A673 (cell line): ENCODE data around the gene GATAD2A.

Experiments
- EZH2 ChIP-seq: fragments of 200-600 bp; sonication (generic); IDR thresholded peaks from 2 replicates; pipeline ENCODE4 v1.6.1; 2017; ENCODE audit warnings: borderline replicate concordance, low read depth, mild to moderate bottlenecking, mixed read lengths, antibody characterized with exemption, low read length; ENCODE audit not compliant: poor library complexity, severe bottlenecking
- TF ChIP-seq, protein P1 (sequence below): fragments of 300-800, 200-600 bp; sonication (generic); conservative IDR thresholded peaks from 2 replicates; pipeline ENCODE4 v1.5.1; 2017; ENCODE audit warnings: low read depth, mild to moderate bottlenecking, antibody characterized with exemption, low read length, moderate library complexity, mixed read lengths

DNA sequence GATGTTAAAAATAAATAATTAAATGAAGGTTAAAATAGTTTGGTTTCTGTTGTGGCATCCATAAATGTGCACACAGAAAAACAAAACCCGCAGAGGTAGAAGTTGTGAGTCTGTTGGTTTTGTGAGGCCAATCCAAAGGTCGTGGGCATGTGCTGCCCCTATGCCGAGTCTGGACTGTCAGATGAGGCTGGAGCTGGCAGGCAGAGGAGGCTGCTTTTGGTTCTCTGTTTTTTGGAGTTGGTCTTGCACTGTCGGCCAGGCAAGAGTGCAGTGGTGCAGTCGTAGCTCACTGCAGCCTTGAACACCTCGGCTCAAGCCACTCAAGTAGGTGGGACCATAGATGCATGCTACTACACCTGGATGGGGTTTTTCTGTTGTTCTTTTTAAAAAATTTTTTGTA is 66.2 kb downstream of the GATAD2A start:
- TF ChIP-seq, protein P1, sequence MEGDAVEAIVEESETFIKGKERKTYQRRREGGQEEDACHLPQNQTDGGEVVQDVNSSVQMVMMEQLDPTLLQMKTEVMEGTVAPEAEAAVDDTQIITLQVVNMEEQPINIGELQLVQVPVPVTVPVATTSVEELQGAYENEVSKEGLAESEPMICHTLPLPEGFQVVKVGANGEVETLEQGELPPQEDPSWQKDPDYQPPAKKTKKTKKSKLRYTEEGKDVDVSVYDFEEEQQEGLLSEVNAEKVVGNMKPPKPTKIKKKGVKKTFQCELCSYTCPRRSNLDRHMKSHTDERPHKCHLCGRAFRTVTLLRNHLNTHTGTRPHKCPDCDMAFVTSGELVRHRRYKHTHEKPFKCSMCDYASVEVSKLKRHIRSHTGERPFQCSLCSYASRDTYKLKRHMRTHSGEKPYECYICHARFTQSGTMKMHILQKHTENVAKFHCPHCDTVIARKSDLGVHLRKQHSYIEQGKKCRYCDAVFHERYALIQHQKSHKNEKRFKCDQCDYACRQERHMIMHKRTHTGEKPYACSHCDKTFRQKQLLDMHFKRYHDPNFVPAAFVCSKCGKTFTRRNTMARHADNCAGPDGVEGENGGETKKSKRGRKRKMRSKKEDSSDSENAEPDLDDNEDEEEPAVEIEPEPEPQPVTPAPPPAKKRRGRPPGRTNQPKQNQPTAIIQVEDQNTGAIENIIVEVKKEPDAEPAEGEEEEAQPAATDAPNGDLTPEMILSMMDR = no peak
- no peak for TF ChIP-seq EZH2
